NT2/D1 (cell line): ENCODE data around the gene ZNF536.

Experiments
- SUZ12 ChIP-seq: IDR thresholded peaks from 2 replicates; pipeline ENCODE4 v1.6.1; 2011; ENCODE audit not compliant: insufficient read length, insufficient read depth; ENCODE audit errors: extremely low read depth
- YY1 ChIP-seq: IDR thresholded peaks from 2 replicates; pipeline ENCODE4 v1.6.1; 2011; ENCODE audit not compliant: insufficient read length, insufficient read depth
- ZNF274 ChIP-seq: IDR thresholded peaks from 2 replicates; pipeline ENCODE4 v1.6.1; 2011; ENCODE audit warnings: mild to moderate bottlenecking, low read depth, low read length

GRCh38 chr19:30566681-30567420 lies 194.7 kb downstream of the ZNF536 start:
- no peak for TF ChIP-seq ZNF274
- TF ChIP-seq SUZ12: no peak
- TF ChIP-seq YY1: no peak
